ENCODE data around the gene FSTL4. TPM values are rescaled to one million over a fixed set of nuclear protein-coding genes. Genes with fewer than 3 reads are reported as not detected.

The FSTL4 gene
- total and polyA plus RNA-seq, 4 donors: 0.02 to 0.18 TPM; not detected in 2

DNA sequence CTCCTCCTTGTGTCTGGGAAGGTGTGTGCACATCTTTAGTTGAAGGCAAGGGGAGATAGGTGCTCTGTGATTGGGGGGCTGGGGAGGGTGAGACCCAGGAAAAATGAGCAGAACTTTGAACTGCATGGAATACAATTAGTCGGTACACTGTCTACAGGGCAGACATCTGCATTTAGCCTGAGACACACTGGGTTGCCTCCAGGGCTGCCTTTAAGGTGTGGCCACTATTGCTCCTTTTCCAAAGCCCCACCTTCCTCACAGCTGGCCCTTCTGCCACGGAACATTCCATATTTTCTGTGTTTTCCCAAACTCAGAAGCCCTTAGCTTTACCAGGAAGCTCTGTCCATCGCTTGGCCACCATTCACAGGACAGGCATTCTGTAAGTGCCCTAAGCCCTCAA, 312.6 kb downstream of the FSTL4 start:
- 86% methylated on average over 3 of the region's 3 CpGs for WGBS
- Histone ChIP-seq H3K9ac (ENCODE audit: low read depth in 1 of 2, low read length in 2 of 2) (no peak overlapping the region), H3K4me1 (ENCODE audit: control insufficient read depth in 4 of 4, insufficient read depth in 4 of 4, low read length in 3 of 4) (no peaks in the 10 kb centered on the region), H3K27me3 (ENCODE audit: control insufficient read depth in 4 of 4, insufficient read depth in 4 of 4, low read length in 3 of 4) (no peaks in the 10 kb centered on the region), H3K4me3 (ENCODE audit: low read depth in 1 of 3, low read length in 3 of 3) (no peak overlapping the region), H3K9me3 (ENCODE audit: control insufficient read depth in 4 of 4, low read length in 3 of 4) (no peaks in the 10 kb centered on the region), H3K27ac (ENCODE audit: low read depth in 1 of 2, low read length in 2 of 2) (no peak overlapping the region), H3K36me3 (ENCODE audit: control insufficient read depth in 4 of 4, insufficient read depth in 3 of 4, low read depth in 1 of 4, low read length in 3 of 4) (no peaks in the 10 kb centered on the region)
- TF ChIP-seq FOXA2 (IDR thresholded peaks at IDR 0.05) (no peak), TAF1 (conservative IDR thresholded peaks at IDR 0.05) (no peak), NR2F2 (IDR thresholded peaks at IDR 0.05) (no peak), JUND (IDR thresholded peaks at IDR 0.05) (no peak)
- TF ChIP-seq, protein P1, sequence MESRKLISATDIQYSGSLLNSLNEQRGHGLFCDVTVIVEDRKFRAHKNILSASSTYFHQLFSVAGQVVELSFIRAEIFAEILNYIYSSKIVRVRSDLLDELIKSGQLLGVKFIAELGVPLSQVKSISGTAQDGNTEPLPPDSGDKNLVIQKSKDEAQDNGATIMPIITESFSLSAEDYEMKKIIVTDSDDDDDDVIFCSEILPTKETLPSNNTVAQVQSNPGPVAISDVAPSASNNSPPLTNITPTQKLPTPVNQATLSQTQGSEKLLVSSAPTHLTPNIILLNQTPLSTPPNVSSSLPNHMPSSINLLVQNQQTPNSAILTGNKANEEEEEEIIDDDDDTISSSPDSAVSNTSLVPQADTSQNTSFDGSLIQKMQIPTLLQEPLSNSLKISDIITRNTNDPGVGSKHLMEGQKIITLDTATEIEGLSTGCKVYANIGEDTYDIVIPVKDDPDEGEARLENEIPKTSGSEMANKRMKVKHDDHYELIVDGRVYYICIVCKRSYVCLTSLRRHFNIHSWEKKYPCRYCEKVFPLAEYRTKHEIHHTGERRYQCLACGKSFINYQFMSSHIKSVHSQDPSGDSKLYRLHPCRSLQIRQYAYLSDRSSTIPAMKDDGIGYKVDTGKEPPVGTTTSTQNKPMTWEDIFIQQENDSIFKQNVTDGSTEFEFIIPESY (IDR thresholded peaks at IDR 0.05): no peak
- TF ChIP-seq, protein P2, sequence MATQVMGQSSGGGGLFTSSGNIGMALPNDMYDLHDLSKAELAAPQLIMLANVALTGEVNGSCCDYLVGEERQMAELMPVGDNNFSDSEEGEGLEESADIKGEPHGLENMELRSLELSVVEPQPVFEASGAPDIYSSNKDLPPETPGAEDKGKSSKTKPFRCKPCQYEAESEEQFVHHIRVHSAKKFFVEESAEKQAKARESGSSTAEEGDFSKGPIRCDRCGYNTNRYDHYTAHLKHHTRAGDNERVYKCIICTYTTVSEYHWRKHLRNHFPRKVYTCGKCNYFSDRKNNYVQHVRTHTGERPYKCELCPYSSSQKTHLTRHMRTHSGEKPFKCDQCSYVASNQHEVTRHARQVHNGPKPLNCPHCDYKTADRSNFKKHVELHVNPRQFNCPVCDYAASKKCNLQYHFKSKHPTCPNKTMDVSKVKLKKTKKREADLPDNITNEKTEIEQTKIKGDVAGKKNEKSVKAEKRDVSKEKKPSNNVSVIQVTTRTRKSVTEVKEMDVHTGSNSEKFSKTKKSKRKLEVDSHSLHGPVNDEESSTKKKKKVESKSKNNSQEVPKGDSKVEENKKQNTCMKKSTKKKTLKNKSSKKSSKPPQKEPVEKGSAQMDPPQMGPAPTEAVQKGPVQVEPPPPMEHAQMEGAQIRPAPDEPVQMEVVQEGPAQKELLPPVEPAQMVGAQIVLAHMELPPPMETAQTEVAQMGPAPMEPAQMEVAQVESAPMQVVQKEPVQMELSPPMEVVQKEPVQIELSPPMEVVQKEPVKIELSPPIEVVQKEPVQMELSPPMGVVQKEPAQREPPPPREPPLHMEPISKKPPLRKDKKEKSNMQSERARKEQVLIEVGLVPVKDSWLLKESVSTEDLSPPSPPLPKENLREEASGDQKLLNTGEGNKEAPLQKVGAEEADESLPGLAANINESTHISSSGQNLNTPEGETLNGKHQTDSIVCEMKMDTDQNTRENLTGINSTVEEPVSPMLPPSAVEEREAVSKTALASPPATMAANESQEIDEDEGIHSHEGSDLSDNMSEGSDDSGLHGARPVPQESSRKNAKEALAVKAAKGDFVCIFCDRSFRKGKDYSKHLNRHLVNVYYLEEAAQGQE (IDR thresholded peaks at IDR 0.05): no peak
- DNase-seq (ENCODE audit: low spot score): no peak

DNA sequence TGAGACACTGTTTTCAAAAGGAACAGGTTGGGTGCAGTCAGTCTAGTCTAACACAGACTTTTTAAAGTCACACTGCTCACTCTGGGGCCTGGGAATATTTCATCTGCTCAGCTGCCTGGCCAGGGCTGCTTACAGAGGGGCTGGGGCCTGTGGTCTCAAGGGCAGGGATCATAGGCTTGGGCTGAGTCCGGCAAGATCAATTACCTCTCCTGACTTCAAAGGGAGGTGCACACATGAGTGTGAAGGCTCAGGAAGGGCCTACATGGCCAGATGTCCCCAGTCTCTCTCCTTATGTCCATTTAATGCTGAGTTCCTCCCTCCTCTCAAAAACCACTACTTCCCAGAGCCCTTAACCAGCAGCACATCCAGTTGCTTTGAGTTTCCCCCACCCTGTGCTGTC, 313.3 kb downstream of the FSTL4 start:
- no peak for DNase-seq (ENCODE audit: low spot score)
- no peaks in the 10 kb centered on the region for H3K4me1 ChIP-seq (ENCODE audit: control insufficient read depth in 4 of 4, insufficient read depth in 4 of 4, low read length in 3 of 4)
- H3K4me3 ChIP-seq (ENCODE audit: low read depth in 1 of 3, low read length in 3 of 3): no peak overlapping the region
- H3K9ac ChIP-seq (ENCODE audit: low read depth in 1 of 2, low read length in 2 of 2): no peak overlapping the region
- no peak overlapping the region for H3K27ac ChIP-seq (ENCODE audit: low read depth in 1 of 2, low read length in 2 of 2)
- no peaks in the 10 kb centered on the region for H3K9me3 ChIP-seq (ENCODE audit: control insufficient read depth in 4 of 4, low read length in 3 of 4)
- no peaks in the 10 kb centered on the region for H3K36me3 ChIP-seq (ENCODE audit: control insufficient read depth in 4 of 4, insufficient read depth in 3 of 4, low read depth in 1 of 4, low read length in 3 of 4)
- WGBS: 72% methylated on average over 1 of the region's 1 CpG
- no peaks in the 10 kb centered on the region for H3K27me3 ChIP-seq (ENCODE audit: control insufficient read depth in 4 of 4, insufficient read depth in 4 of 4, low read length in 3 of 4)
- TF ChIP-seq EGR1 (IDR thresholded peaks at IDR 0.05; ENCODE audit: low read depth in 2 of 2) (no peak), YY1 (IDR thresholded peaks at IDR 0.05) (no peak)

DNA sequence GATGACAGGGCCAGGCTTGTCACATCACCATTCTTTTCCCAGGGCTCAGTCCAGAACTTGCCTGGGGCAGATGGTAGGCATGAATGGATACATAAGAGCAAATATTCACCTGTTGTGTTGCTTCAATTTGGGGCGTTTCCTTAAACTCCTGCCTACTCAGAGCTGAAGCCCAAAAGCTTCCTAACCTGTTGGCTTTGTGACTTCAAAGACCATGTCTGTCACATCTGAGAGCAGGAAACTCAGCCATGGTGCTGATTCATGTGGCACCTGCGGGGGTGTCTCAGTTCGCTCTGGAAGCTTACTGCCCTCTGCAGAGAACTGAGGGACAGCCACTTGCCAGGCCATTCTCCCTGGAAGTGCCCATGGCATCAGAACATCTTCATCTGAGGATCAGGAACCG, 313.9 kb downstream of the FSTL4 start:
- Histone ChIP-seq H3K9me3 (ENCODE audit: control insufficient read depth in 4 of 4, low read length in 3 of 4) (no peaks in the 10 kb centered on the region), H3K36me3 (ENCODE audit: control insufficient read depth in 4 of 4, insufficient read depth in 3 of 4, low read depth in 1 of 4, low read length in 3 of 4) (no peaks in the 10 kb centered on the region), H3K4me3 (ENCODE audit: low read depth in 1 of 3, low read length in 3 of 3) (no peak overlapping the region), H3K27ac (ENCODE audit: low read depth in 1 of 2, low read length in 2 of 2) (no peak overlapping the region), H3K9ac (ENCODE audit: low read depth in 1 of 2, low read length in 2 of 2) (no peak overlapping the region), H3K4me1 (ENCODE audit: control insufficient read depth in 4 of 4, insufficient read depth in 4 of 4, low read length in 3 of 4) (no peaks in the 10 kb centered on the region), H3K27me3 (ENCODE audit: control insufficient read depth in 4 of 4, insufficient read depth in 4 of 4, low read length in 3 of 4) (no peaks in the 10 kb centered on the region)
- no peak for TF ChIP-seq RXRA (IDR thresholded peaks at IDR 0.05)
- no peak for TF ChIP-seq FOXA1 (IDR thresholded peaks at IDR 0.05)
- no peak for TF ChIP-seq HNF4G (IDR thresholded peaks at IDR 0.05)
- no peak for TF ChIP-seq MAX (IDR thresholded peaks at IDR 0.05)
- no peak for TF ChIP-seq CTCF (IDR thresholded peaks at IDR 0.05; ENCODE audit: low read depth, low read length, missing input control)
- TF ChIP-seq HNF4A (conservative IDR thresholded peaks at IDR 0.05): no peak
- no peak for TF ChIP-seq SP1 (IDR thresholded peaks at IDR 0.05)
- TF ChIP-seq, protein P3, sequence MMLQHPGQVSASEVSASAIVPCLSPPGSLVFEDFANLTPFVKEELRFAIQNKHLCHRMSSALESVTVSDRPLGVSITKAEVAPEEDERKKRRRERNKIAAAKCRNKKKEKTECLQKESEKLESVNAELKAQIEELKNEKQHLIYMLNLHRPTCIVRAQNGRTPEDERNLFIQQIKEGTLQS (IDR thresholded peaks at IDR 0.05): no peak
- TF ChIP-seq EGR1 (IDR thresholded peaks at IDR 0.05; ENCODE audit: low read depth in 2 of 2): no peak
- no peak for TF ChIP-seq GABPA (IDR thresholded peaks at IDR 0.05 in 1 of 2, conservative IDR thresholded peaks at IDR 0.05 in 1 of 2)
- DNase-seq (ENCODE audit: low spot score): no peak
- 84% methylated on average over 4 of the region's 4 CpGs for whole genome bisulfite sequencing

Data from liver (tissue), 9 donors.